ENCODE results near the gene ITFG2. TPM values are rescaled to one million over a fixed set of nuclear protein-coding genes. Genes with fewer than 3 reads are reported as not detected.
A peak's percentile ranks its signal among the peaks of the same experiment; 100 is the strongest.

ITFG2 gene
- total RNA-seq, 1 donor from 2014 or later = 14.0 TPM

DNA sequence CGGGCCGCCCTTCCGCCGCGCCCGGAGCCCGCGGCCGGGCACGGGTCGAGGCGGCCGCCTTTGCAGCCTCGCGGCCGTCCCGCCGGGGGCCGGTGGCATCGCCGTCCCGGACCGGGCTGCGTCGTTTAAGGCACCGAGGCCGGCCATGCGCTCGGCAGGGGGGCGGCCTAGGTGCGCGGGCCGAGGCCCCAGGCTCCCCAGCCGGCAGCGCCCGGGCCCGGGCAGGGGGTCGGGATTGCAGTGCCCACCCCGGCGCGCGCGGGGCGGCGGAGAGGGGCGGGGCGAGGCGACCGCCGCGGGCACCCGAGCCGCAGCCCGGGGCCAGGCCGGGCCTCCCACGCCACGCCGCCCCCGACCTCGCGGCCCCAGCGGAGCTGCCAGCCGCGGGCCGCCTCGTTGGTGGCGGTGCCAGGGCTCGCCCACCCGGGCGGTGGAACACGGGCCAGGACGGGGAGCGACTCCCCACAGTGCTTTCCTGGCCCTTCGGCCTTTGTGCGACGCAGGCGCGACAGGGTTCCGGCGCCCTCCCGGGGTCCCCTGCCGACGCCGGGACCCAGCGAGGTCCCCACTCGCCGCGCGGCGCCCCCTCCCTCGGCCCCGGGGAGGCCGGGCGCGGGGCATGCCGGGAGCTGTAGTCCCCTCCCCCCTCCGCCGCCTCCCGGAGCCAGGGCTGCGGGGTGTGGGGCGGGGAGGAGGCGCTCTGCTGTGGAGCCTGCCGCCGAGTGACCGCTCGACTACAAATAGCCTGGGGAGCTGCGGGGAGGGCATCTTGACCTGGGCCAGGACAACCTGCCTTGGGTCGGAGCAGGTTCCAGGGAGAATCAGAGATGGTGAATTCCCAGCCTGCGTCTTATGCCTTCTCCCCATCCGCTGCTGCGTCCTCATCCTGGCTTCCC, 16.9 kb upstream of the ITFG2 start:
- peak; percentile 80 for DNase-seq (ENCODE audit: low read depth)

DNA sequence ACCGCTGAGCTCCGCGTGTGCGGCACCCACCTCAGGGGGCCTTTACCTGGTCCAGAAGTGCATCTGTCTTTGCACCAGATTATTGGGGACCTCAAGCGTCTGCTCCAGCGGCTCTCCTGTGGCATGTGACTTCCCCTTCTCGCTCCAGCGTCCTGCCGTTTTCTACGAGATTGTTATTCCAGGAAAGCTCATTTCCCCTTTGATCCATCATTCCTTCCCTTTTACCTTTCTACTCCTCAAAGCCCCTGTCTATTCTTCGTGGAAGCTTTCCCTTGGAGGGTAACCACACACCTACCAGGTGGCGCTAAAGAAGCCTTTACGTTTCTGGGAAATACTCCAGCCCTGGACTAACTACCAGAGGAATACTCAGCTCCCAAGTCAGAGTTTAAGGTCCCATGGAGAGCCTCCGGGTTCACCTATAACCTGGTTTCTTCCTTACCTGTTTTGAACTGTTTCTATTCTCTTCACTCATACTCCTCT, 16.2 kb upstream of the ITFG2 start:
- DNase-seq (ENCODE audit: low read depth) = no peak

DNA sequence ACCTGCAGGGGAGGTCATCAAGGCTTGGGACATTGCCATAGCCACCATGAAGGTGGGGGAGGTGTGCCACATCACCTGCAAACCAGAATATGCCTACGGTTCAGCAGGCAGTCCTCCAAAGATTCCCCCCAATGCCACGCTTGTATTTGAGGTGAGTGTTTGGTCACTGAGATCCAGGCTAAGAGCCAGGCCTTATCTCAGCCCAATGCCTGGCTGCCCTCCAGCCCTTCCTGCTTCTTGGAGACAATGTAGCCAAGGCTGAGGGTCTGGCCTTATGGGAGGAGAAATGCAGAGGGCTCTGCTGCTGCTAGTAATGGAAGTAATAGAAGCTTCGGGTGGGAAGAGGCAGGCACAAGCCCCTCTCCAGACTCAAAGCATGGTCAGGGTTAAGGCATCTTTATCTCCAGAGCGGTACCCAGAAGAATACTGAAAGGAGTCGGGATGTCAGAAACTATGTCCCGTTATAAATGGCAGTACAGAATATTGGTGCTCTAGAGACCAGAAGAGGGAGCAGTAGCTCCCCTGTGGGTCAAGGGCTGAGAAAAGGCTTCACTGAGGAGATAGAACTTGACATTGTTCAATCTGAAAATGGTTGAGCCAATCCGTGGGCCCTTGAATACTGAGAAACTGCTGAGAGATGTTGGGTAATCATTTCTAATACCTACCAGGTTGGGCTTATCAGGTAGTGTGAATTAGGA, 14.6 kb upstream of the ITFG2 start:
- DNase-seq (ENCODE audit: low read depth) = no peak

DNA sequence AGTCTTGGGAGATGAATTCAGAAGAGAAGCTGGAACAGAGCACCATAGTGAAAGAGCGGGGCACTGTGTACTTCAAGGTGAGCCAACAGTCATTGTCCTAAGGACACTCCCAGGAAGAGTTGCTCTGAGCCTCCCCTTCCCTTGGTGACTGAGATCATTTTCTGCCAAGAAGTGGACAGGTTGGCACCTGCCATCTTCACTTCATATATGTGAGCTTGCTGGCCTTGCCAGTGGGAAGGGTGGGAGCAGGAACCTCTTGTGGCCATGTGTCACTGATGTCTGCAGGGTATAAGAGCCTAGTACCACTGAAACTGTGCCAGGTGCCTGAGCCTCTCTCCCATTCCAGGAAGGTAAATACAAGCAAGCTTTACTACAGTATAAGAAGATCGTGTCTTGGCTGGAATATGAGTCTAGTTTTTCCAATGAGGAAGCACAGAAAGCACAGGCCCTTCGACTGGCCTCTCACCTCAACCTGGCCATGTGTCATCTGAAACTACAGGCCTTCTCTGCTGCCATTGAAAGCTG, 12.4 kb upstream of the ITFG2 start:
- DNase-seq (ENCODE audit: low read depth) = no peak

- no peak for DNase-seq (ENCODE audit: low read depth)
These were observed 11.3 kb upstream of the ITFG2 start for GRCh38 chr12:2801044-2801783.

DNA sequence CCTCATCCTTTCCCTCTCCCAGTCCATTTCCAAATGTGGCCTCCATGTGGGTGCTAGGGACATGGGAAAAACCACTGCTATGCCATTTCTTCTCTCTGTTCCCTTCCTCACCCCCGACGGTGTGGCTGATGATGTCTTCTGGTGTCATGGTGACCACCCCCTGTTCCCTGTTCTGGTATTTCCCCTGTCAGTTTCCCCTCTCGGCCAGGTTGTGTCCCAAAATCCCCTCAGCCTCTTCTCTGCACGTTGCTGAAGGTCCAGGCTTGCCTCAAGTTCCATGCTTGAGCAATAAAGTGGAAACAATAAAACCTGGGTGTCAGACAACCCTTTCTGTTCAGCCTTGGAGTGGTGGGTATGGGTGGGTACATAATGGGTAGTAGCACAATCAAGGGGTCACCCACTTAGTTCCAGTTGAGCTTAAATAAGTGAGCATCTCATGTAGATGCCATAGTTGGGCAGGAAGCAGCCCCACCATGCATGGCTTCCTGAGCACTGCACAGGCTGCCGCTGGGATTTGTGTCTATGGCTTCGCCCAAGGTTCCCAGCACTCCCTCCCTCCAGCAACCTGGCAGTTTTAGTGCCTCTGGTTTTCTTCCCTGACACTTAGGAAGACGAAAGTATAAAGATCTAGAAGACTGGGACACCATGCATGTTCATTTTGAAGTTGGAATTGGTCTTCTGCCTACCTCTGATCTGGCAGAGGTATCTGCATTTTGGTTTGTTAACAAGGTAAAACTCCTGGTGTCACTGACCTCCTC, 8.7 kb upstream of the ITFG2 start:
- no peak for DNase-seq (ENCODE audit: low read depth)

DNA sequence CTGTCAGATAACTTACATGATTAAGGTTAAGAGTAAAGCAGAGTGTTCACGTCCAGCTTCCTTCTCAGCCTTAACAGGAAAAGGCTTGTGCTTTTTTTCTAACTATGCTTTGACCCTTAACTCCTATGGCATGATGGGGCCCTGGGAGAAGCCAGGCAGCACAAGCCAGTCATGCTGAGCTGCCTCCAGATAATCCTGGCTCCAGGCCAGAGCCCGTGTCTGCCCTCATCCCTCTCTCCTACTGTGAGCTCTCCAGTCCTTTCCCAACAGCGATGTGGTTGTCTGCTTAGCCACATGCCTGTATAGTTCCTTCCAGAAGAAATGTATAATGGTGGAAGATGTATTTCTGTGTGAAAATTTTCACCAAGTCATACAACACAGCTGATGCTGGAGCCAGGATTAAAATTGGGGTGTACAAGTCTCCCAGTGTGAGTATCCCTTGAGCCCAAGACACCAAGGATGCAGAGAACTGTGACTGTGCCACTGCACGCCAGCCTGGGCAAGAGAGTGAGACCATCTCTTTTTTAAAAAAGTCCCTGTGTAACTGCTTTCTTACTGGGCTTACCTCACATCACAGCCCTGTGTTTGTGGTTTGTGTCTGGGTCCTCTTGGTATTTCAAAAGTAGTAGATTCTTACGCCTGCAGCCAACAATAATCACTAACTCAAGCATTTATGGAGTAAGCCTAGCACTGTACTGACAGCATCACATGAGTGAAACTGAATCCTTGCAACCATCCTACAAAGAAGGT, 7.9 kb upstream of the ITFG2 start:
- DNase-seq (ENCODE audit: low read depth) = peak; percentile 46

GRCh38 chr12:2805143-2805520, 7.3 kb upstream of the ITFG2 start:
- DNase-seq (ENCODE audit: low read depth) = no peak

DNA sequence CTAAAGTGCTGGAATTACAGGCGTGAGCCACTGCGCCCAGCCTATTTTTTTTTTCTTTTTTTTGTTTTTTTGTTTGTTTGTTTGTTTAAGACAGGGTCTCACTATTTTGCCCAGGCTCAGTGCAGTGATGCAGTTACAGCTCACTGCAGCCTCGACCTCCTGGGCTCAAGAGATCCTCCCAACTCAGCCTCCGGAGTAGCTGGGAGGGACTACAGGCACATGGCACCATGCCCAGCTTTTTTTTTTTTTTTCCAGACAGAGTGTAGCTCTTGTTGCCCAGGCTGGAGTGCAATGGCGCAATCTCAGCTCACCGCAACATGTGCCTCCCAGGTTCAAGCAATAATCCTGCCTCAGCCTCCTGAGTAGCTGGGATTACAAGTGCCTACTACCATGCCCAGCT, 5.8 kb upstream of the ITFG2 start:
- no peak for DNase-seq (ENCODE audit: low read depth)

- no peak for DNase-seq (ENCODE audit: low read depth)
These were observed 667 bp upstream of the ITFG2 start for GRCh38 chr12:2811801-2812200.

GRCh38 chr12:2813214-2814185, 1.0 kb downstream of the ITFG2 start:
- DNase-seq (ENCODE audit: low read depth) = peak; percentile 79

DNA sequence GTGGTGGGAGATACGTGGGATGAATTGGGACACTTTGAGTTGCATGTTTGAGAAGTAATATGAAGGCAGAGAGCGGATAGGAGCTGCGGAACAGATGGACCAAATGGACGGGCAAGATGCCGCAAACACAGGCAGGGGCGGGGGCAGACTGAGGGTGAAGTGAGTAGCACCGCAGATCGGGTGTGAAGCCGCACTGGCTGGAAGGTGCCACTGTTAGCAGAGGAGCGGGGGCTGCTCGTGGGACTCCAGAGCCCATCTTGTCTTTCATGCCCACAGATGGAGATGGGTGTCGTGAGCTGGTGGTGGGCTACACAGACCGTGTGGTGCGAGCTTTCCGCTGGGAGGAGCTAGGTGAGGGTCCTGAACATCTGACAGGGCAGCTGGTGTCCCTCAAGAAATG, 7.3 kb downstream of the ITFG2 start:
- DNase-seq (ENCODE audit: low read depth) = no peak

- no peak for DNase-seq (ENCODE audit: low read depth)
These were observed 8.0 kb downstream of the ITFG2 start for GRCh38 chr12:2820432-2820831.

GRCh38 chr12:2823483-2823882, 11.0 kb downstream of the ITFG2 start:
- DNase-seq (ENCODE audit: low read depth) = no peak

- no peak for DNase-seq (ENCODE audit: low read depth)
These were observed 12.1 kb downstream of the ITFG2 start for GRCh38 chr12:2824541-2824940.

- no peak for DNase-seq (ENCODE audit: low read depth)
These were observed 12.7 kb downstream of the ITFG2 start for GRCh38 chr12:2825132-2825531.

- DNase-seq (ENCODE audit: low read depth) = no peak
These were observed 13.6 kb downstream of the ITFG2 start for GRCh38 chr12:2826036-2826435.

DNA sequence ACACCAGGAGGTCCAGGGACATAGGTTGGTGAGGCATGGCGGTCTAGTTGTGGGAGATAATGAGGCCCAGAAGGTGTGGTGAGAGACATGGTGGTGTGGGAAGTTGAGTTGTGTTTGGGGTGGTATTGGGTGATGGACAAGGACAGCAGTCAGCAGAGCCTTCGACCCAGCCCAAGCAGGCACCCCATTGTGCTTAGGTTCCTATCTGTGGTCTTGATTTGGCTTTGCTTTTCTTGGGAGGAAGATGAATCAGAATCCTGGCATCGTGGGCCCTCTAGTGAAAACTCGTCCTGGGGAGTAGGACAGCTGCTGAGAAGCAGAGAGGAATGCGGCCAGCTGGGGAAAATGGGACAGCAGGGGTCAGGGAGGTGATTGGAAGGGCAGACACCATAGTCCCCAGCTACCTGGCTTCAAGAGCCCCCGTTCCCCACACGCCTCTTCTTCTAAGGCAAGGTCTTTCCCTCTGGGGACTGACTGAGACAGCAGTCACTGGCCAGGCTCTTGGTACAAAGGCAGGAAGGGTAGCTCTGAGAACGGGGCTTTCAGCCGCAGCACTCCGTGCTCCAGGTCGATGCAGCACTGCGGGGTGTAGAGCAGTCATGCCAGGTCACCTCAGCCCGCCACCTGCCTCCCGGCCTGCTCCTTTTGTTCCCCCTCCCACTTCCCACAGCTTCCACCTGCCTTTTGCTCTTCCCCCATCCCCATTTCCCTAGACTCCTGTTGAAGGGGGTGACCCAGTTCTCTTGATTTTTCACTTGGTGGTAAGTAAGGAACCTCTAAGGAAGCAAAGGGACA, 14.4 kb downstream of the ITFG2 start:
- peak; percentile 91 for DNase-seq (ENCODE audit: low read depth)
